ENCODE results near the gene CYTH3. TPM values are rescaled to one million over a fixed set of nuclear protein-coding genes. Genes with fewer than 3 reads are reported as not detected.

Gene CYTH3
- total and polyA plus RNA-seq, 2 of the 8 experiments (the other 6 are each of a cell fraction or from before 2014, with no cell fraction given): 10.3 to 11.9 TPM

DNA sequence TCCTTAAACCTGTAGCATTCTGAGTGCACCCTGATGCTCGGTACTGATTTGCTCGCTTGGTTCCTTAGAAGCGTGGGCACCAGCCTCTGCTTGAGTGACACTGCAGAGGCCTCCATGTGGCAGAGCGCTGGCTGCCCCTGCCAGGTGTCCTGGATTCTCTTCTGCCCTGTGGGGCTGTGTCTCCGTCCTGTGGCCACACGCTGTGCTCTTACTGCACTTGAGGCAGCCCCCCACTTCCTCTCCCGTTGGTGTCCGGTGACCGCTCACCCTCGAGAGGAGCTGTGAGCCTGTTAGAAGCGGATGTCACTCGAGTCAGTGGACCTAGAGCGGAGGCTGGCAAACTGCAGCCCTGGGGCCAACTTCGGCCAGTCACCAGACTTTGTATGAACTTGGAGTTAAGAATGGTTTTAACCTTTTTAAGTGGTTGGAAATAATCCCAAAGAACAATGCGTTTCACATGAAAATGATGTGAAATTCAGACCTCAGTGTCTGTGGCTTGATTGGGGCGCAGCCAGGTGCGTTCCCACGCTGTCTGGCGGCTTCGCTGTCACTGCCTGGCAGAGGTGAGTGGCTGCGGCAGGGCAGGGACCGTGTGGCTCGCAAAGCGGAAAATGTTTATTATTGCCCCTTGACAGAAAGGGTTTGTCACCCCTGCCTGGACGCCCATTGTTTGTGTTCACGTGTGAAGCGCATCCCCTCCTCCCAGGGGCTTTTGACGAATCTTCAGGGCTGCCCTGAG is 114.6 kb downstream of the CYTH3 start (continued):
- TF ChIP-seq, protein P1, sequence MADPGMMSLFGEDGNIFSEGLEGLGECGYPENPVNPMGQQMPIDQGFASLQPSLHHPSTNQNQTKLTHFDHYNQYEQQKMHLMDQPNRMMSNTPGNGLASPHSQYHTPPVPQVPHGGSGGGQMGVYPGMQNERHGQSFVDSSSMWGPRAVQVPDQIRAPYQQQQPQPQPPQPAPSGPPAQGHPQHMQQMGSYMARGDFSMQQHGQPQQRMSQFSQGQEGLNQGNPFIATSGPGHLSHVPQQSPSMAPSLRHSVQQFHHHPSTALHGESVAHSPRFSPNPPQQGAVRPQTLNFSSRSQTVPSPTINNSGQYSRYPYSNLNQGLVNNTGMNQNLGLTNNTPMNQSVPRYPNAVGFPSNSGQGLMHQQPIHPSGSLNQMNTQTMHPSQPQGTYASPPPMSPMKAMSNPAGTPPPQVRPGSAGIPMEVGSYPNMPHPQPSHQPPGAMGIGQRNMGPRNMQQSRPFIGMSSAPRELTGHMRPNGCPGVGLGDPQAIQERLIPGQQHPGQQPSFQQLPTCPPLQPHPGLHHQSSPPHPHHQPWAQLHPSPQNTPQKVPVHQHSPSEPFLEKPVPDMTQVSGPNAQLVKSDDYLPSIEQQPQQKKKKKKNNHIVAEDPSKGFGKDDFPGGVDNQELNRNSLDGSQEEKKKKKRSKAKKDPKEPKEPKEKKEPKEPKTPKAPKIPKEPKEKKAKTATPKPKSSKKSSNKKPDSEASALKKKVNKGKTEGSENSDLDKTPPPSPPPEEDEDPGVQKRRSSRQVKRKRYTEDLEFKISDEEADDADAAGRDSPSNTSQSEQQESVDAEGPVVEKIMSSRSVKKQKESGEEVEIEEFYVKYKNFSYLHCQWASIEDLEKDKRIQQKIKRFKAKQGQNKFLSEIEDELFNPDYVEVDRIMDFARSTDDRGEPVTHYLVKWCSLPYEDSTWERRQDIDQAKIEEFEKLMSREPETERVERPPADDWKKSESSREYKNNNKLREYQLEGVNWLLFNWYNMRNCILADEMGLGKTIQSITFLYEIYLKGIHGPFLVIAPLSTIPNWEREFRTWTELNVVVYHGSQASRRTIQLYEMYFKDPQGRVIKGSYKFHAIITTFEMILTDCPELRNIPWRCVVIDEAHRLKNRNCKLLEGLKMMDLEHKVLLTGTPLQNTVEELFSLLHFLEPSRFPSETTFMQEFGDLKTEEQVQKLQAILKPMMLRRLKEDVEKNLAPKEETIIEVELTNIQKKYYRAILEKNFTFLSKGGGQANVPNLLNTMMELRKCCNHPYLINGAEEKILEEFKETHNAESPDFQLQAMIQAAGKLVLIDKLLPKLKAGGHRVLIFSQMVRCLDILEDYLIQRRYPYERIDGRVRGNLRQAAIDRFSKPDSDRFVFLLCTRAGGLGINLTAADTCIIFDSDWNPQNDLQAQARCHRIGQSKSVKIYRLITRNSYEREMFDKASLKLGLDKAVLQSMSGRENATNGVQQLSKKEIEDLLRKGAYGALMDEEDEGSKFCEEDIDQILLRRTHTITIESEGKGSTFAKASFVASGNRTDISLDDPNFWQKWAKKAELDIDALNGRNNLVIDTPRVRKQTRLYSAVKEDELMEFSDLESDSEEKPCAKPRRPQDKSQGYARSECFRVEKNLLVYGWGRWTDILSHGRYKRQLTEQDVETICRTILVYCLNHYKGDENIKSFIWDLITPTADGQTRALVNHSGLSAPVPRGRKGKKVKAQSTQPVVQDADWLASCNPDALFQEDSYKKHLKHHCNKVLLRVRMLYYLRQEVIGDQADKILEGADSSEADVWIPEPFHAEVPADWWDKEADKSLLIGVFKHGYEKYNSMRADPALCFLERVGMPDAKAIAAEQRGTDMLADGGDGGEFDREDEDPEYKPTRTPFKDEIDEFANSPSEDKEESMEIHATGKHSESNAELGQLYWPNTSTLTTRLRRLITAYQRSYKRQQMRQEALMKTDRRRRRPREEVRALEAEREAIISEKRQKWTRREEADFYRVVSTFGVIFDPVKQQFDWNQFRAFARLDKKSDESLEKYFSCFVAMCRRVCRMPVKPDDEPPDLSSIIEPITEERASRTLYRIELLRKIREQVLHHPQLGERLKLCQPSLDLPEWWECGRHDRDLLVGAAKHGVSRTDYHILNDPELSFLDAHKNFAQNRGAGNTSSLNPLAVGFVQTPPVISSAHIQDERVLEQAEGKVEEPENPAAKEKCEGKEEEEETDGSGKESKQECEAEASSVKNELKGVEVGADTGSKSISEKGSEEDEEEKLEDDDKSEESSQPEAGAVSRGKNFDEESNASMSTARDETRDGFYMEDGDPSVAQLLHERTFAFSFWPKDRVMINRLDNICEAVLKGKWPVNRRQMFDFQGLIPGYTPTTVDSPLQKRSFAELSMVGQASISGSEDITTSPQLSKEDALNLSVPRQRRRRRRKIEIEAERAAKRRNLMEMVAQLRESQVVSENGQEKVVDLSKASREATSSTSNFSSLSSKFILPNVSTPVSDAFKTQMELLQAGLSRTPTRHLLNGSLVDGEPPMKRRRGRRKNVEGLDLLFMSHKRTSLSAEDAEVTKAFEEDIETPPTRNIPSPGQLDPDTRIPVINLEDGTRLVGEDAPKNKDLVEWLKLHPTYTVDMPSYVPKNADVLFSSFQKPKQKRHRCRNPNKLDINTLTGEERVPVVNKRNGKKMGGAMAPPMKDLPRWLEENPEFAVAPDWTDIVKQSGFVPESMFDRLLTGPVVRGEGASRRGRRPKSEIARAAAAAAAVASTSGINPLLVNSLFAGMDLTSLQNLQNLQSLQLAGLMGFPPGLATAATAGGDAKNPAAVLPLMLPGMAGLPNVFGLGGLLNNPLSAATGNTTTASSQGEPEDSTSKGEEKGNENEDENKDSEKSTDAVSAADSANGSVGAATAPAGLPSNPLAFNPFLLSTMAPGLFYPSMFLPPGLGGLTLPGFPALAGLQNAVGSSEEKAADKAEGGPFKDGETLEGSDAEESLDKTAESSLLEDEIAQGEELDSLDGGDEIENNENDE (IDR thresholded peaks at IDR 0.05; ENCODE audit: insufficient replicate concordance, low read length): no peak
- TF ChIP-seq, protein P2, sequence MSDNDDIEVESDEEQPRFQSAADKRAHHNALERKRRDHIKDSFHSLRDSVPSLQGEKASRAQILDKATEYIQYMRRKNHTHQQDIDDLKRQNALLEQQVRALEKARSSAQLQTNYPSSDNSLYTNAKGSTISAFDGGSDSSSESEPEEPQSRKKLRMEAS (IDR thresholded peaks at IDR 0.05): no peak
- TF ChIP-seq FOSL1 (IDR thresholded peaks at IDR 0.05; ENCODE audit: insufficient read depth, low read depth, low read length): no peak
- no peak for TF ChIP-seq SRF (IDR thresholded peaks at IDR 0.05; ENCODE audit: low read depth, low read length)
- TF ChIP-seq POLR2AphosphoS5 (IDR thresholded peaks at IDR 0.05; ENCODE audit: low read depth, low read length): no peak
- TF ChIP-seq, protein P3, sequence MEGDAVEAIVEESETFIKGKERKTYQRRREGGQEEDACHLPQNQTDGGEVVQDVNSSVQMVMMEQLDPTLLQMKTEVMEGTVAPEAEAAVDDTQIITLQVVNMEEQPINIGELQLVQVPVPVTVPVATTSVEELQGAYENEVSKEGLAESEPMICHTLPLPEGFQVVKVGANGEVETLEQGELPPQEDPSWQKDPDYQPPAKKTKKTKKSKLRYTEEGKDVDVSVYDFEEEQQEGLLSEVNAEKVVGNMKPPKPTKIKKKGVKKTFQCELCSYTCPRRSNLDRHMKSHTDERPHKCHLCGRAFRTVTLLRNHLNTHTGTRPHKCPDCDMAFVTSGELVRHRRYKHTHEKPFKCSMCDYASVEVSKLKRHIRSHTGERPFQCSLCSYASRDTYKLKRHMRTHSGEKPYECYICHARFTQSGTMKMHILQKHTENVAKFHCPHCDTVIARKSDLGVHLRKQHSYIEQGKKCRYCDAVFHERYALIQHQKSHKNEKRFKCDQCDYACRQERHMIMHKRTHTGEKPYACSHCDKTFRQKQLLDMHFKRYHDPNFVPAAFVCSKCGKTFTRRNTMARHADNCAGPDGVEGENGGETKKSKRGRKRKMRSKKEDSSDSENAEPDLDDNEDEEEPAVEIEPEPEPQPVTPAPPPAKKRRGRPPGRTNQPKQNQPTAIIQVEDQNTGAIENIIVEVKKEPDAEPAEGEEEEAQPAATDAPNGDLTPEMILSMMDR (IDR thresholded peaks at IDR 0.05; ENCODE audit: control extremely low read depth in 1 of 3, insufficient read depth in 1 of 3, low read depth in 1 of 3, low read length in 3 of 3): no peak

Data from H1 (cell line).